Heart right ventricle (tissue), 16 donors: ENCODE results near the gene MAGEC1. TPM values are rescaled to one million over a fixed set of nuclear protein-coding genes. Genes with fewer than 3 reads are reported as not detected.

Experiments used
- ATAC-seq, 8 donors: fragments of 200-7000 bp; cut with Tn5 transposase; one replicate each; pipeline ENCODE4 v1.9.1; 2020; ENCODE audit warnings: mild to moderate bottlenecking in 8 of 8, moderate library complexity in 8 of 8, moderate number of reproducible peaks in 1 of 8
- DNase-seq, 2 donors: peaks; one replicate each; pipeline ENCODE4 v3.0.0-alpha.2; 2020
- H3K27ac ChIP-seq, 10 donors: fragments of 200-600 bp; sonication (generic) in 2 of 10; one replicate each; pipeline versions ENCODE4 v1.5.0 to v1.8.0; 2020 to 2022; ENCODE audit warnings: mild to moderate bottlenecking in 3 of 10
- H3K27me3 ChIP-seq, 7 donors: fragments of 200-600 bp; one replicate each; pipeline ENCODE4 v1.8.0; 2021 to 2022; ENCODE audit warnings: mild to moderate bottlenecking in 2 of 7
- H3K36me3 ChIP-seq, 9 donors: fragments of 200-600 bp; sonication (generic) in 1 of 9; one replicate each; pipeline versions ENCODE4 v1.5.0 to v1.8.0; 2020 to 2022; ENCODE audit warnings: mild to moderate bottlenecking in 2 of 9
- H3K4me1 ChIP-seq, 9 donors: fragments of 200-600 bp; sonication (generic) in 1 of 9; one replicate each; pipeline versions ENCODE4 v1.5.0 to v1.8.0; 2020 to 2022; ENCODE audit warnings: mild to moderate bottlenecking in 4 of 9
- H3K4me3 ChIP-seq, 10 donors: fragments of 200-600 bp; sonication (generic) in 2 of 10; one replicate each; pipeline versions ENCODE4 v1.5.0 to v1.8.0; 2020 to 2022; ENCODE audit warnings: mild to moderate bottlenecking in 7 of 10, moderate library complexity in 2 of 10
- H3K9me3 ChIP-seq, 11 donors: fragments of 200-600 bp in 10 of 11; sonication (generic) in 2 of 11; one replicate each; pipeline versions ENCODE4 v1.5.0 to v1.8.0; 2013 to 2022; ENCODE audit warnings: mild to moderate bottlenecking in 2 of 11, control low read depth in 1 of 11, moderate library complexity in 1 of 11
- CTCF ChIP-seq, 9 donors: fragments of 200-600 bp; sonication (generic) in 2 of 9; IDR thresholded peaks; one replicate each; pipeline versions ENCODE4 v1.5.0 to v1.8.0; 2021 to 2022; ENCODE audit warnings: antibody characterized with exemption in 9 of 9, mild to moderate bottlenecking in 5 of 9, moderate library complexity in 1 of 9
- WGBS, 2 donors: extraction: QIAGEN DNeasy Blood & Tissue Kit; methylation state at CpG; one replicate each; pipeline ENCODE4 v1.1.7; 2013; ENCODE audit warnings: inconsistent platforms in 1 of 2; 5-methylcytosine and 5-hydroxymethylcytosine counted together
- intact Hi-C, 10 donors: fragments of 100-400 bp; cut with DNase I; formaldehyde crosslinking; loops; one replicate each; pipeline versions ENCODE4 v1.11.1 to v1.14.2; 2022
- polyA plus RNA-seq, 2 donors: library from polyadenylated mRNA; stranded (reverse); fragments of 200-250 nt; gene quantifications; one replicate each; pipeline ENCODE4 v1.2.3, GENCODE V29; 2013
- total RNA-seq, 10 donors: library from RNA; stranded (reverse); fragmentation: NEBNext Ultra II Directional in 3 of 10; extraction: Animal tissue kit (Norgen Biotek cat#: 25700) in 3 of 10; gene quantifications; one replicate each; pipeline versions ENCODE4 v1.2.1 to v1.2.4, GENCODE V29; 2021 to 2023
- donor health status: Arrhythmogenic right ventricular cardiomyopathy.
- donor health status: ischemic (EF 13 %, LVEDD 7.1; RV severe dilation, severe dysfunction).
- donor health status: healthy with polysubstance abuse.
- donor health status: DM: no; HTN: yes; CAD: no.
- donor health status: DM: no; HTN: no; CAD: no.
- donor health status: ischemic (EF 25% LVEDD 6.9; RV normal size, moderate dysfunction).
- donor health status: ischemic (EF 25% LVEDD 5.7; RV mildly dilated, moderate dysfunction).
- donor health status: healthy.
- donor health status: DM: yes; HTN: yes; CAD: no.
- donor health status: Ischemic cardiomyopathy.
- donor health status: ischemic (EF 35%, LVEDD 5.7; RV mildly dilated, moderate dysfunction).
- donor health status: nonischemic (EF 11% LVEDD 7.7; RV severe dilation, severe dysfunction).
- donor health status: DM: yes; HTN: yes; CAD: no.
- donor health status: PGD.
- donor health status: ischemic (EF 29% LVEDD 5.4; RV normal size, mild dysfunction).
- donor health status: nonischemic (EF 23%, LVEDD 6.1; RV moderate dilation, normal function).

Gene MAGEC1
- total and polyA plus RNA-seq, 12 donors = not detected

- no peak for ATAC-seq
- WGBS, 2 donors = 77 to 80% methylated on average over 2 of the region's 2 CpGs
- no peaks in the 10 kb centered on the region for H3K36me3 ChIP-seq
Measured at GRCh38 chrX:141941234-141941633, 37.5 kb downstream of the MAGEC1 start.

DNA sequence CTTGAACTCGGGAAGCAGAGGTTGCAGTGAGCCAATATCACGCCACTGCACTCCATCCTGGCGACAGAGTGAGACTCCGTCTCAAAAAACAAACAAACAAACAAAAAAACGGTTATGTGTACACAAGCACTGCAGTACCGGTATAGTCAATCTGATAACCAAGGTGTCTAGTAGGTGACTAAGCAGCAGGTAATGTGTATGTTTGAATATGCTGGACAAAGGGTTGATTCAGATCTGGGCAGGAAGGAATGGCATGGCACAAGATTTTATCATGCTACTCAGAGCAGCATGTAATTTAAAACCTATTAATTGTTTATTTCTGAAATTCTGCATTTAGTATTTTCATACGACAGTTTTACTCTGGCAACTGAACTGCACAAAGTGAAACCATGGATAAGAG, 41.7 kb downstream of the MAGEC1 start:
- no peak for DNase-seq
- intact Hi-C loops = loop anchor here in 1 of 10 donors (5.0 kb wide), 1 partner anchor 953 kb away; no protein-coding TSS in a partner anchor

More at GRCh38 chrX:141941234-141941633, 37.5 kb downstream of the MAGEC1 start:
- H3K4me1 ChIP-seq = no peaks in the 10 kb centered on the region
- no peak for DNase-seq
- H3K9me3 ChIP-seq = peaks cover 0 to 8% (median 0%) of the 10 kb centered on the region in 11 donors
- H3K27me3 ChIP-seq = no peaks in the 10 kb centered on the region
- H3K4me3 ChIP-seq = no peak overlapping the region
- intact Hi-C loops = no loop called here
- H3K27ac ChIP-seq = no peak overlapping the region
- TF ChIP-seq CTCF (IDR thresholded peaks at IDR 0.05) = no peak

GRCh38 chrX:141947350-141947749, 43.7 kb downstream of the MAGEC1 start:
- 86 to 88% methylated on average over 3 of the region's 3 CpGs for WGBS, 2 donors
- DNase-seq = no peak
- no peak overlapping the region for H3K4me3 ChIP-seq

More for the DNA sequence above, 41.7 kb downstream of the MAGEC1 start:
- ATAC-seq = no peak
- Histone ChIP-seq H3K36me3 (no peaks in the 10 kb centered on the region), H3K9me3 (no peaks in the 10 kb centered on the region), H3K4me3 (no peak overlapping the region), H3K4me1 (no peaks in the 10 kb centered on the region), H3K27ac (no peak overlapping the region), H3K27me3 (no peaks in the 10 kb centered on the region)
- WGBS, 2 donors = 70 to 85% methylated on average over 7 of the region's 7 CpGs
- TF ChIP-seq CTCF (IDR thresholded peaks at IDR 0.05) = no peak

GRCh38 chrX:141952603-141953002, 48.9 kb downstream of the MAGEC1 start:
- WGBS, 2 donors = 77 to 82% methylated on average over 5 of the region's 5 CpGs
- DNase-seq = no peak
- Histone ChIP-seq H3K27ac (no peak overlapping the region), H3K9me3 (no peaks in the 10 kb centered on the region), H3K36me3 (no peaks in the 10 kb centered on the region), H3K4me3 (no peak overlapping the region), H3K4me1 (no peaks in the 10 kb centered on the region), H3K27me3 (no peaks in the 10 kb centered on the region)
- TF ChIP-seq CTCF (IDR thresholded peaks at IDR 0.05) = no peak
- intact Hi-C loops = no loop called here
- no peak for ATAC-seq

More at GRCh38 chrX:141947350-141947749, 43.7 kb downstream of the MAGEC1 start:
- Histone ChIP-seq H3K27ac (no peak overlapping the region), H3K4me1 (no peaks in the 10 kb centered on the region), H3K36me3 (no peaks in the 10 kb centered on the region), H3K27me3 (no peaks in the 10 kb centered on the region), H3K9me3 (no peaks in the 10 kb centered on the region)
- no peak for ATAC-seq
- TF ChIP-seq CTCF (IDR thresholded peaks at IDR 0.05) = no peak
- intact Hi-C loops = loop anchor here in 1 of 10 donors (5.0 kb wide), 1 partner anchor 955 kb away; no protein-coding TSS in a partner anchor
